ENCODE results near the gene TMCO5A.

TMCO5A gene

DNA sequence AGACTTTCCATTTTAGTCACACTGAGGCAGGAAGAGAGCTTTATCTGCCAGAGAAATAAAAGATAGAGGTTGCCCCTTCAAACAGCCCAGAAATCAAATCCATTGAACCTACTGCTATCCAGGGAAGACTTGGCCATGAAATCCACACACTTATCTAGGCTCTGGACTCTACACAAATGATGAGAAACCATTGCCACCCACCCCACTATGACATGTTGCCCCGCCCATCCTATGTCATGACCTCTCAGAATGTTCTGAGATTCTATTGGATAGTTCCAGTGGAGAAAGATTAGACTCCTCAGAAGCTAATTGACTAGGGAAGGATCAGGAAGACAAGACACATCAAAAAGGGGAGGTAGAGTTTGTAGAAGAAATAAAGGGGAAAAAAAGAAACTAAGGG is at the start of gene TMCO5A:
TSS of gene TMCO5A (plus strand) at position 301 of the 400 bp plus-strand sequence. CDS start 1,684 bp downstream, outside the sequence.
- no peak for DNase-seq (ENCODE audit: low spot score)
- in situ Hi-C loops (cut with MboI; ENCODE audit: low sequenced_read_pairs, unreplicated experiment): no loop called here
- TF ChIP-seq, protein P1, sequence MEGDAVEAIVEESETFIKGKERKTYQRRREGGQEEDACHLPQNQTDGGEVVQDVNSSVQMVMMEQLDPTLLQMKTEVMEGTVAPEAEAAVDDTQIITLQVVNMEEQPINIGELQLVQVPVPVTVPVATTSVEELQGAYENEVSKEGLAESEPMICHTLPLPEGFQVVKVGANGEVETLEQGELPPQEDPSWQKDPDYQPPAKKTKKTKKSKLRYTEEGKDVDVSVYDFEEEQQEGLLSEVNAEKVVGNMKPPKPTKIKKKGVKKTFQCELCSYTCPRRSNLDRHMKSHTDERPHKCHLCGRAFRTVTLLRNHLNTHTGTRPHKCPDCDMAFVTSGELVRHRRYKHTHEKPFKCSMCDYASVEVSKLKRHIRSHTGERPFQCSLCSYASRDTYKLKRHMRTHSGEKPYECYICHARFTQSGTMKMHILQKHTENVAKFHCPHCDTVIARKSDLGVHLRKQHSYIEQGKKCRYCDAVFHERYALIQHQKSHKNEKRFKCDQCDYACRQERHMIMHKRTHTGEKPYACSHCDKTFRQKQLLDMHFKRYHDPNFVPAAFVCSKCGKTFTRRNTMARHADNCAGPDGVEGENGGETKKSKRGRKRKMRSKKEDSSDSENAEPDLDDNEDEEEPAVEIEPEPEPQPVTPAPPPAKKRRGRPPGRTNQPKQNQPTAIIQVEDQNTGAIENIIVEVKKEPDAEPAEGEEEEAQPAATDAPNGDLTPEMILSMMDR (IDR thresholded peaks at IDR 0.05; ENCODE audit: borderline replicate concordance, control extremely low read depth, extremely low read depth, insufficient read depth, missing control alignments): no peak

DNA sequence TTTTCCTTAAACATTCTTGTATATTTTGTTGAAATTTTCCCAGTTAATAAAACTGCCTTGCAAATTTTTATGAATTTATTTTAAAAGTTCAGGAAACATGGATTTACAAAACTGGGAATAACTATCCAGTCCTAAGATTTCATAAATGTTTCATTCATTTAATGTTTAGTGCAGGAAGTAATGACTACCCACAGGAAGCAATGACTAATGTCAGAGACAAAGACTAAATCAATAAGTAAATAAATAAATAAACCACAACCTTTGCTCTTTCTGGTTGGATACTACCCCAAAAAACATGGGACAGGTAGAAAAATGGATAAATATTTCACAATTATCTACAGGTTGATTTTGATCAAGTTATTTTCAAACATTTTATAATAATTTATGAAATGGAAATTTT is 48.8 kb upstream of the TMCO5A start:
- no peak for DNase-seq (ENCODE audit: low spot score)
- TF ChIP-seq, protein P1 (IDR thresholded peaks at IDR 0.05; ENCODE audit: borderline replicate concordance, control extremely low read depth, extremely low read depth, insufficient read depth, missing control alignments): no peak
- in situ Hi-C loops (cut with MboI; ENCODE audit: low sequenced_read_pairs, unreplicated experiment): loop anchor here (25.0 kb wide), 2 partner anchors 998 to 1373 kb away; no protein-coding TSS in a partner anchor

DNA sequence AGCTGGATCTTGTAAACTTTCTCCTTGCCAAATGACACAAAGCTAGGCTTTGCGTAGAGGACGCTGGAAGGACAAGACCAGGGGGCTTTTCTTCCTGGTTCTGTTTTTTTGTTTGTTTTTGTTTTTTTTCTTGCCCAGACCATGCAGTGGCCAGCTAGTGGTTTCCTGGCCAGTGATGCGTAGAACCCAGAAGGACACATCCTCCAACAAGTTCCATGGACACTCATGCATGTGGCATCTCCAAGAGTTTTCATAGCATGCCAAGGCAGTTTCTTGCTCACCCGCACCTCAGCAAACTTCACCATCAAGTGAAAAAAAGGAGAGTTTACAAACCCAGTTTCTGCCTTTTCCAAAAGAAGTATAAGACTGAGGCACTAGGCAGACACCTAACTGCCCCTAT is 46.1 kb upstream of the TMCO5A start:
- no peak for DNase-seq (ENCODE audit: low spot score)
- in situ Hi-C loops (cut with MboI; ENCODE audit: low sequenced_read_pairs, unreplicated experiment): loop anchor here (25.0 kb wide), 2 partner anchors 1001 to 1376 kb away; no protein-coding TSS in a partner anchor

DNA sequence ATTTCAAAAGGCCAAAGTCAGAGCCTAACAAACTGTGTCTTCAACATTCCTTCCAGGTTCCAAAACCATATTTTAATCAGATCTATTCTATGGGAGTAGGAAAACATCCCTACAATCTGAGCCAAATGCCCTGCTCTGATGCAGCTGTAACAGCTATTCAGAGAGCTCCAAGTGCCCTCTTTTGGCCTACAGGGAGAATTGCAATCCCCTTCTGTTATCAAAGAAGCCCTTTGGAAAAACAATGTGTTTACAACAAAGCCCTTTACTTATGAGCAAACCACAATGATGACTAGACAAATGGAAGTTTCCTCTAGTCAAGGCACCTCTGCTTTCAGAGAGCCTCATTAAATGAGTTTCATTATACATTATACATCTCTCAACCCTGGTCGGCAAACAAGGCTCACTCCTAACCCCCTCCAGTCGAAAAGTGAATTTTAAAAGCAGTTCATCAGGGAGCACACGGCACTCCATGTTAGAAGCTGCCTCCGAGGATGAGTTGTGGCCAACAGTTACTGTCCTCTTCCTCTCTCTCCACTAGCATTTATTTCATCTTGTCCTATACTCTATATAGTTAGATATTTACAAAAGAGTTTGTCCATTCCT is 42.6 kb upstream of the TMCO5A start:
- in situ Hi-C loops (cut with MboI; ENCODE audit: low sequenced_read_pairs, unreplicated experiment): loop anchor here (25.0 kb wide), 2 partner anchors 1005 to 1380 kb away; no protein-coding TSS in a partner anchor
- DNase-seq (ENCODE audit: low spot score): no peak
- TF ChIP-seq, protein P1 (IDR thresholded peaks at IDR 0.05; ENCODE audit: borderline replicate concordance, control extremely low read depth, extremely low read depth, insufficient read depth, missing control alignments): peak; percentile 70

More for the DNA sequence above, 46.1 kb upstream of the TMCO5A start:
- TF ChIP-seq, protein P1 (IDR thresholded peaks at IDR 0.05; ENCODE audit: borderline replicate concordance, control extremely low read depth, extremely low read depth, insufficient read depth, missing control alignments): no peak

DNA sequence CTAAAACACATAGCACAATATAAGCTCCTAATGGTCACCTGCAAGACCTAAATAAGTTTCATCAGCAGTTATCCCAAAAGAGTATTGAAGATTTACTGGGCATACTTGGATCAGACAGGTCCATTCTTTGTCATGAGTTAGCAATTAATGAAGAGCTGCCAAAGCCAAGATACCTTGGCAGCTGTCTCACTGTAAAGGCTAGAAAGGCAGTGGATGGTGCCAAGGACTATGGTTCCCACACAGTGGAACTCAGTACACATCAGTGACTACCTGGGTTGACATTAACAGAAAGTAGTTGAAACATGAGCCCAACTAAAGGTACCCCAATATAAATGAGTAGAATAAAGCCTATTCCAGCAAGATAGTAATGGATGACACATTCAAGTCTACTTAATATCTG is 41.1 kb upstream of the TMCO5A start:
- TF ChIP-seq, protein P1 (IDR thresholded peaks at IDR 0.05; ENCODE audit: borderline replicate concordance, control extremely low read depth, extremely low read depth, insufficient read depth, missing control alignments): no peak
- in situ Hi-C loops (cut with MboI; ENCODE audit: low sequenced_read_pairs, unreplicated experiment): loop anchor here (25.0 kb wide), 2 partner anchors 1006 to 1381 kb away; no protein-coding TSS in a partner anchor
- no peak for DNase-seq (ENCODE audit: low spot score)

DNA sequence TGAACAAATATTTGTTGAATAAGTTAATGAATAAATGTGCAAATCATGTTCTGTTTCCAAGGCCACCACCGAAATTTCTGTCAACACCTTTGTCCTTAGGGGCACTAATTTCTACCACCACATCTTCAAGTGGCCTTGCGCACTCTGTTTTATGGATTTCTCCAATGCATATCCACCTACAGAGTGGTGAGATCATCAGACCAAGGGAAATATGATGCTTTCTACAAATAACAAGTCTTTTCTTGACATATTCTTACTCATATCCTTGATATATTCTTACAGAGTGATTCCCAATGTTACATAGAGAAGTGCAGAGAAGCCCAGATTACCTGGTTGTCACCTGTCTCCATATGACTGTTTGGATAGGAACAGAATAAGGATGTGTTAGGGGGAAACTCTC is 36.1 kb upstream of the TMCO5A start:
- in situ Hi-C loops (cut with MboI; ENCODE audit: low sequenced_read_pairs, unreplicated experiment): loop anchor here (25.0 kb wide), 2 partner anchors 1011 to 1386 kb away; no protein-coding TSS in a partner anchor
- DNase-seq (ENCODE audit: low spot score): no peak
- TF ChIP-seq, protein P1 (IDR thresholded peaks at IDR 0.05; ENCODE audit: borderline replicate concordance, control extremely low read depth, extremely low read depth, insufficient read depth, missing control alignments): no peak
